PC-9 (cell line): ENCODE data around the gene TBPL1. TPM values are rescaled to one million over a fixed set of nuclear protein-coding genes. Genes with fewer than 3 reads are reported as not detected.

Experiments
- BruUV-seq: library from RNA; stranded (reverse); fragments of 400-500 nt; replicated peaks from 2 replicates; lab custom pipeline; 2021; lab: Mats Ljungman, UMichigan
- CTCF ChIA-PET: fragments of 300-600 bp; sonication (Branson Sonifier 250); formaldehyde crosslinking; loops from one replicate; lab custom pipeline; 2022; ENCODE audit warnings: antibody characterized with exemption; lab: Charles Lee
- POLR2A ChIA-PET: fragments of 300-600 bp; sonication (Branson Sonifier 250); formaldehyde crosslinking; loops from one replicate; lab custom pipeline; 2022; ENCODE audit warnings: antibody characterized with exemption; ENCODE audit not compliant: unreplicated experiment; lab: Charles Lee
- DNase-seq, 2 experiments: peaks; one replicate each; pipeline versions ENCODE4 v3.0.0 to v3.0.0-alpha.2; 2015 to 2022; ENCODE audit warnings: mixed read lengths in 1 of 2
- H2AFZ ChIP-seq: fragments of 200-600 bp; sonication (generic); 2 replicates; pipeline ENCODE4 v1.8.1; 2017; ENCODE audit warnings: antibody characterized with exemption
- H3F3A ChIP-seq: fragments of 200-600 bp; sonication (generic); 2 replicates; pipeline ENCODE4 v1.8.1; 2017; ENCODE audit warnings: antibody characterized with exemption, mild to moderate bottlenecking, low read depth; ENCODE audit not compliant: insufficient read depth
- H3K27ac ChIP-seq: fragments of 200-600 bp; sonication (generic); 2 replicates; pipeline ENCODE4 v1.6.1; 2016; ENCODE audit warnings: mixed run types
- H3K27me3 ChIP-seq: fragments of 200-600 bp; sonication (generic); 2 replicates; pipeline ENCODE4 v1.6.1; 2016; ENCODE audit warnings: low read depth, mixed run types; ENCODE audit not compliant: insufficient read depth
- H3K36me3 ChIP-seq: fragments of 200-600 bp; sonication (generic); 2 replicates; pipeline ENCODE4 v1.6.1; 2016; ENCODE audit warnings: low read depth, mixed run types
- H3K4me1 ChIP-seq: fragments of 200-600 bp; sonication (generic); replicated peaks from 2 replicates; pipeline ENCODE4 v1.6.1; 2016; ENCODE audit warnings: mixed run types; ENCODE audit not compliant: insufficient read depth
- H3K4me2 ChIP-seq: fragments of 200-600 bp; sonication (generic); 2 replicates; pipeline ENCODE4 v1.6.1; 2017; ENCODE audit warnings: mixed run types
- H3K4me3 ChIP-seq: fragments of 200-600 bp; sonication (generic); 2 replicates; pipeline ENCODE4 v1.6.1; 2016; ENCODE audit warnings: mixed run types
- H3K79me2 ChIP-seq: fragments of 200-600 bp; sonication (generic); 2 replicates; pipeline ENCODE4 v1.6.1; 2017; ENCODE audit warnings: low read depth, mixed run types
- H3K9me2 ChIP-seq: fragments of 200-600 bp; sonication (generic); 2 replicates; pipeline ENCODE4 v1.8.1; 2017; ENCODE audit warnings: mild to moderate bottlenecking; ENCODE audit not compliant: insufficient read depth
- H3K9me3 ChIP-seq: fragments of 200-600 bp; sonication (generic); 2 replicates; pipeline ENCODE4 v1.8.1; 2016; ENCODE audit warnings: low read depth; ENCODE audit not compliant: insufficient read depth
- H4K20me1 ChIP-seq: fragments of 200-600 bp; sonication (generic); 2 replicates; pipeline ENCODE4 v1.8.1; 2017; ENCODE audit not compliant: insufficient read depth
- CTCF ChIP-seq: fragments of 200-600 bp; sonication (generic); conservative IDR thresholded peaks from 2 replicates; pipeline ENCODE4 v1.6.1; 2017; ENCODE audit warnings: mixed run types, antibody characterized with exemption, mild to moderate bottlenecking, moderate library complexity
- EZH2 ChIP-seq: fragments of 200-600 bp; sonication (generic); IDR thresholded peaks from 2 replicates; pipeline ENCODE4 v1.8.0; 2017; ENCODE audit warnings: antibody characterized with exemption, low read depth
- intact Hi-C: fragments of 100-400 bp; cut with micrococcal nuclease; formaldehyde crosslinking; loops from one replicate; pipeline ENCODE4 v1.10.0; 2022; ENCODE audit not compliant: unreplicated experiment
- total RNA-seq: library from RNA; stranded (reverse); gene quantifications from 2 replicates; pipeline ENCODE4 v1.2.3, GENCODE V29; 2021

Gene TBPL1
- total RNA-seq, 1 experiment from 2014 or later, result 21.7 TPM

DNA sequence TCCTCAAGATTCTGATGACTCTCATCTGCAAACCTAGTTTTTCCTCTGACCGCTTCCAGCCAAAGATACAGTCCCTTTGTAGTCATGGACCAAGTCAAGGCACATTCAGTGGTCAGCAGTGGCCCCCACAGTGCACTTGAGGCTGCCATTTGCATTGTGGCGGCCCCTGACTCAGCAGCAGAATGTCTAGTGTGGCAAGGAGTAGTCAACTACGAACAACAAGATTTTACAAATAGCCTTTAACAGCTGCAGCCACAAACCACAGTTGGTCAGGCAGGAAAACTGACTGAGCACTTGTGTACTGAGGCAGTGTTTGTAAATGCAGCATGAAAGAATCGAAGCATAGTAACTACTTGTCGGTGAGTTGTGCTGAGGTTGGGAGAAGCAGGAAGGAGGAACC, 49.8 kb downstream of the TBPL1 start:
- H3F3A ChIP-seq, result peaks cover 3% of the 10 kb centered on the region; the same call in 1 of the 2 replicates
- intact Hi-C loops, result loop anchor here (5.0 kb wide), 1 partner anchor 34 kb away; no protein-coding TSS in a partner anchor
- no TSS peak for BruUV-seq
- H3K79me2 ChIP-seq, result no peaks in the 10 kb centered on the region
- no peak overlapping the region for H3K27ac ChIP-seq
- ChIA-PET CTCF (no interaction called here), POLR2A (interaction anchor here (0.6 kb wide), 1 partner anchor 906 kb away, joined by 3 read pairs; no protein-coding TSS in a partner anchor)
- H3K4me1 ChIP-seq, result peaks cover 47% of the 10 kb centered on the region
- H3K9me2 ChIP-seq, result no peaks in the 10 kb centered on the region
- no peak for DNase-seq
- H3K27me3 ChIP-seq, result no peaks in the 10 kb centered on the region
- TF ChIP-seq EZH2 (no peak), CTCF (no peak)
- peaks cover 8% of the 10 kb centered on the region for H3K9me3 ChIP-seq
- no peaks in the 10 kb centered on the region for H3K36me3 ChIP-seq
- H3K4me2 ChIP-seq, result no peak overlapping the region
- H4K20me1 ChIP-seq, result no peaks in the 10 kb centered on the region
- H3K4me3 ChIP-seq, result no peak overlapping the region
- H2AFZ ChIP-seq, result no peak overlapping the region

DNA sequence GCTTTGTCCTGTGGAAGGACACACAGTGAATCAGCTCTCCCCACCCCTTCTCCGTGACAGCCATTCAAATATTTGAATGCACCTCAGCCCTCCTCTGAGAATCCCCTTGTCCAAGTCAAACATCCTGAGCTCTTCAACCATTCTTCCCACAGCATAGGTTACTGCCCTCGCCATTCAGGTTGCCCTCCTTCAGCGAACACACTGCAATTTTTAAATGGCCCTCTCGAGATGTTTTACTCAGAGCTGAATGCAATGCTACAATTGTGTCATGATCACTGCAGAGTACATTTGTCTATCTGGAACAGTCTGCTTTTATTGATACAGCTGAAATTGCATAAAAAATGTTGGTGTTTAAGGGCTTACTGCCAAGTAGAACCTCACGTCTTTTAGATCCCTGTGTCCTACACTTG, 50.5 kb downstream of the TBPL1 start:
- H3K4me2 ChIP-seq, result no peak overlapping the region
- POLR2A ChIA-PET, result no interaction called here

DNA sequence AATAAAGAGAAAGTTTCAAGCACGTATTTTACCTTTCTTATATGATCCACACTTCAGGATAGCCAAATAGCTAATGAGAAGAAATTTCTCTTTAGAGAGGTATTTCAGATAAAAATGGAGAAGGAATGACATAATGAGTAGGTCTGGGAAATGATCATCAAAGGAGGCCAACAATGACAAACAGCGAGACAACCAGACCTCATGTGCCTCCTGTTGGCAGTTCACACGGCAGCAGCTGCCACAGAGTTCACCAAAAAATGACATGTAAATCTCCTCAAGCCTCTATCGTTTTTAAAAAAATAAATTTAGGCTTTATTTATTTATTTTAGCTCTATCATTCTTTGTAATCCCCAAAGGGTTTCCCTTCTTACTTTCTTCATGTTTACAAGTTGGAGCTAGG, 51.7 kb downstream of the TBPL1 start:
- CTCF ChIA-PET, result interaction anchor here (0.5 kb wide), 1 partner anchor 117 kb away, joined by 3 read pairs; no protein-coding TSS in a partner anchor
- Histone ChIP-seq H3K4me1 (peaks cover 39% of the 10 kb centered on the region), H3K27ac (no peak overlapping the region), H2AFZ (no peak overlapping the region), H3K36me3 (no peaks in the 10 kb centered on the region), H3F3A (peaks cover 3% of the 10 kb centered on the region; the same call in 1 of the 2 replicates), H4K20me1 (no peaks in the 10 kb centered on the region), H3K9me3 (peaks cover 12% of the 10 kb centered on the region), H3K4me2 (no peak overlapping the region), H3K9me2 (no peaks in the 10 kb centered on the region), H3K27me3 (no peaks in the 10 kb centered on the region), H3K4me3 (no peak overlapping the region), H3K79me2 (no peaks in the 10 kb centered on the region)
- TF ChIP-seq EZH2, result no peak
- intact Hi-C loops, result loop anchor here (5.0 kb wide), 1 partner anchor 33 kb away; no protein-coding TSS in a partner anchor
- DNase-seq, result no peak
- BruUV-seq, result no TSS peak
- POLR2A ChIA-PET, result no interaction called here

More for the DNA sequence above, 50.5 kb downstream of the TBPL1 start:
- H2AFZ ChIP-seq, result no peak overlapping the region
- no peaks in the 10 kb centered on the region for H3K36me3 ChIP-seq
- intact Hi-C loops, result loop anchor here (5.0 kb wide), 1 partner anchor 34 kb away; no protein-coding TSS in a partner anchor
- no peak overlapping the region for H3K27ac ChIP-seq
- no TSS peak for BruUV-seq
- CTCF ChIA-PET, result no interaction called here
- H3F3A ChIP-seq, result peaks cover 3% of the 10 kb centered on the region; the same call in 1 of the 2 replicates
- no peaks in the 10 kb centered on the region for H3K79me2 ChIP-seq
- no peak for DNase-seq
- H4K20me1 ChIP-seq, result no peaks in the 10 kb centered on the region
- no peak for TF ChIP-seq CTCF
- no peak for TF ChIP-seq EZH2
- H3K27me3 ChIP-seq, result no peaks in the 10 kb centered on the region
- H3K4me1 ChIP-seq, result peaks cover 50% of the 10 kb centered on the region
- peaks cover 8% of the 10 kb centered on the region for H3K9me3 ChIP-seq
- H3K4me3 ChIP-seq, result no peak overlapping the region
- H3K9me2 ChIP-seq, result no peaks in the 10 kb centered on the region

- H3K4me1 ChIP-seq, result peaks cover 28% of the 10 kb centered on the region
- H3K9me2 ChIP-seq, result no peaks in the 10 kb centered on the region
- H4K20me1 ChIP-seq, result no peaks in the 10 kb centered on the region
- H3K36me3 ChIP-seq, result no peaks in the 10 kb centered on the region
- CTCF ChIA-PET, result no interaction called here
- POLR2A ChIA-PET, result no interaction called here
- H3K9me3 ChIP-seq, result peaks cover 12% of the 10 kb centered on the region
- H3K4me3 ChIP-seq, result no peak overlapping the region
- BruUV-seq, result no TSS peak
- no peaks in the 10 kb centered on the region for H3K27me3 ChIP-seq
- no peak overlapping the region for H3K4me2 ChIP-seq
- no peak overlapping the region for H3K27ac ChIP-seq
- peaks cover 3% of the 10 kb centered on the region; the same call in 1 of the 2 replicates for H3F3A ChIP-seq
- no peak for TF ChIP-seq EZH2
- TF ChIP-seq CTCF, result no peak
- no peak overlapping the region for H2AFZ ChIP-seq
- H3K79me2 ChIP-seq, result no peaks in the 10 kb centered on the region
- DNase-seq, result no peak
- intact Hi-C loops, result no loop called here
Observed at GRCh38 chr6:134005800-134006199, 52.8 kb downstream of the TBPL1 start.
